Activated CD4-positive, alpha-beta T cell treated with anti-CD3 and anti-CD28 coated beads for 36 hours (primary cell): ENCODE measurements around the gene SAPCD2. TPM values are rescaled to one million over a fixed set of nuclear protein-coding genes. Genes with fewer than 3 reads are reported as not detected.

Experiments
- ATAC-seq: fragments of 200-7000 bp; cut with Tn5 transposase; one replicate; pipeline ENCODE4 v1.10.0; 2021; ENCODE audit warnings: mild to moderate bottlenecking, moderate library complexity
- CTCF ChIA-PET: fragments of 350-600 bp; sonication (Branson Sonifier 250); formaldehyde crosslinking; loops from one replicate; lab custom pipeline; 2021; ENCODE audit warnings: antibody characterized with exemption; lab: Charles Lee
- POLR2A ChIA-PET: fragments of 350-600 bp; sonication (Branson Sonifier 250); formaldehyde crosslinking; loops from one replicate; lab custom pipeline; 2021; ENCODE audit warnings: antibody characterized with exemption, inconsistent platforms; lab: Charles Lee
- DNase-seq: peaks from one replicate; pipeline ENCODE4 v3.0.0-alpha.2; 2020
- H3K27ac Mint-ChIP-seq: one replicate; pipeline ENCODE4 v1.8.0; 2021; ENCODE audit warnings: mixed read lengths
- H3K27me3 Mint-ChIP-seq: one replicate; pipeline ENCODE4 v1.8.0; 2021; ENCODE audit warnings: mixed read lengths
- H3K36me3 Mint-ChIP-seq: one replicate; pipeline ENCODE4 v1.8.0; 2021; ENCODE audit warnings: low read depth, mixed read lengths
- H3K4me1 Mint-ChIP-seq: one replicate; pipeline ENCODE4 v1.8.0; 2021; ENCODE audit warnings: mixed read lengths
- H3K4me3 Mint-ChIP-seq: one replicate; pipeline ENCODE4 v1.8.0; 2021; ENCODE audit warnings: mild to moderate bottlenecking, moderate library complexity, mixed read lengths
- H3K9me3 Mint-ChIP-seq: one replicate; pipeline ENCODE4 v1.8.0; 2021; ENCODE audit warnings: low read depth, mixed read lengths
- intact Hi-C, 2 experiments: fragments of 100-400 bp; cut with DNase I in 1 of 2; cut with micrococcal nuclease in 1 of 2; formaldehyde crosslinking; loops; one replicate each; pipeline versions ENCODE4 v1.14.2 to v1.15.1; 2022 to 2024; cut with DNase I, micrococcal nuclease
- total RNA-seq, 2 experiments: library from RNA; stranded (reverse); gene quantifications; one replicate each; pipeline ENCODE4 v1.2.3, GENCODE V29; 2021

The SAPCD2 gene
- total RNA-seq, 2 experiments from 2014 or later = 6.4 to 8.8 TPM

- Mint-ChIP-seq H3K27me3 (no peaks in the 10 kb centered on the region), H3K4me1 (peaks cover 5% of the 10 kb centered on the region), H3K4me3 (peak overlapping the region; percentile 72), H3K36me3 (peaks cover 20% of the 10 kb centered on the region), H3K27ac (no peak overlapping the region), H3K9me3 (no peaks in the 10 kb centered on the region)
- intact Hi-C loops = no loop called here
- no peak for ATAC-seq
- ChIA-PET POLR2A (interaction anchor here (0.5 kb wide), 1 partner anchor 120 kb away, joined by 3 read pairs; the partner anchor contains the start of gene PAXX), CTCF (interaction anchor here (1.2 to 1.8 kb wide), 3 partner anchors 16 to 36 kb away, joined by 3 to 5 read pairs (median 4); partner anchors contain the start of gene UAP1L1)
- no peak for DNase-seq
These were observed 42.4 kb upstream of the SAPCD2 start for GRCh38 chr9:137112564-137113384.

- Mint-ChIP-seq H3K36me3 (peaks cover 20% of the 10 kb centered on the region), H3K27ac (no peak overlapping the region), H3K27me3 (no peaks in the 10 kb centered on the region), H3K4me1 (peaks cover 5% of the 10 kb centered on the region), H3K9me3 (no peaks in the 10 kb centered on the region), H3K4me3 (no peak overlapping the region)
- ChIA-PET POLR2A (interaction anchor here (0.5 kb wide), 1 partner anchor 15 kb away, joined by 3 read pairs; no protein-coding TSS in a partner anchor), CTCF (interaction anchor here (1.6 to 1.8 kb wide), 2 partner anchors 16 to 17 kb away, joined by 4 to 5 read pairs; no protein-coding TSS in a partner anchor)
- ATAC-seq (no peak), DNase-seq (no peak)
- intact Hi-C loops = no loop called here
These were observed 41.6 kb upstream of the SAPCD2 start for GRCh38 chr9:137111788-137112563.

GRCh38 chr9:137110911-137111787, 40.8 kb upstream of the SAPCD2 start:
- intact Hi-C loops = no loop called here
- H3K9me3 Mint-ChIP-seq = no peaks in the 10 kb centered on the region
- H3K4me1 Mint-ChIP-seq = peaks cover 5% of the 10 kb centered on the region
- POLR2A ChIA-PET = interaction anchor here (0.5 to 0.6 kb wide), 2 partner anchors 15 to 19 kb away, joined by 3 to 5 read pairs; no protein-coding TSS in a partner anchor
- ATAC-seq (no peak), DNase-seq (no peak)
- peaks cover 22% of the 10 kb centered on the region for H3K36me3 Mint-ChIP-seq
- no peaks in the 10 kb centered on the region for H3K27me3 Mint-ChIP-seq
- H3K4me3 Mint-ChIP-seq = no peak overlapping the region
- CTCF ChIA-PET = interaction anchor here (1.8 kb wide), 1 partner anchor 15 kb away, joined by 5 read pairs; no protein-coding TSS in a partner anchor
- H3K27ac Mint-ChIP-seq = no peak overlapping the region

GRCh38 chr9:137110147-137110910, 40.0 kb upstream of the SAPCD2 start:
- DNase-seq = no peak
- peaks cover 22% of the 10 kb centered on the region for H3K36me3 Mint-ChIP-seq
- intact Hi-C loops = no loop called here
- ChIA-PET POLR2A (no interaction called here), CTCF (interaction anchor here (0.7 kb wide), 2 partner anchors 9 to 46 kb away, joined by 3 to 4 read pairs; no protein-coding TSS in a partner anchor)
- H3K4me3 Mint-ChIP-seq = no peak overlapping the region
- no peaks in the 10 kb centered on the region for H3K27me3 Mint-ChIP-seq
- ATAC-seq = no peak
- H3K4me1 Mint-ChIP-seq = peaks cover 5% of the 10 kb centered on the region
- no peaks in the 10 kb centered on the region for H3K9me3 Mint-ChIP-seq
- H3K27ac Mint-ChIP-seq = no peak overlapping the region

GRCh38 chr9:137109250-137110146, 39.1 kb upstream of the SAPCD2 start:
- Mint-ChIP-seq H3K4me3 (no peak overlapping the region), H3K9me3 (no peaks in the 10 kb centered on the region), H3K27ac (no peak overlapping the region), H3K36me3 (peaks cover 25% of the 10 kb centered on the region), H3K27me3 (no peaks in the 10 kb centered on the region), H3K4me1 (peaks cover 5% of the 10 kb centered on the region)
- ATAC-seq = no peak
- no peak for DNase-seq
- ChIA-PET CTCF (interaction anchor here (0.7 to 1.3 kb wide), 2 partner anchors 45 to 80 kb away, joined by 3 read pairs; no protein-coding TSS in a partner anchor), POLR2A (no interaction called here)
- intact Hi-C loops = no loop called here

- Mint-ChIP-seq H3K27ac (no peak overlapping the region), H3K27me3 (no peaks in the 10 kb centered on the region), H3K36me3 (peaks cover 25% of the 10 kb centered on the region), H3K9me3 (peaks cover 2% of the 10 kb centered on the region), H3K4me3 (no peak overlapping the region), H3K4me1 (peaks cover 5% of the 10 kb centered on the region)
- intact Hi-C loops = no loop called here
- DNase-seq (no peak), ATAC-seq (no peak)
- CTCF ChIA-PET = interaction anchor here (1.3 kb wide), 1 partner anchor 80 kb away, joined by 3 read pairs; no protein-coding TSS in a partner anchor
- POLR2A ChIA-PET = no interaction called here
These were observed 38.4 kb upstream of the SAPCD2 start for GRCh38 chr9:137108608-137109249.

- H3K36me3 Mint-ChIP-seq = peaks cover 20% of the 10 kb centered on the region
- ChIA-PET CTCF (no interaction called here), POLR2A (no interaction called here)
- H3K4me1 Mint-ChIP-seq = peaks cover 2% of the 10 kb centered on the region
- DNase-seq = no peak
- H3K27me3 Mint-ChIP-seq = no peaks in the 10 kb centered on the region
- no peak overlapping the region for H3K27ac Mint-ChIP-seq
- intact Hi-C loops = no loop called here
- ATAC-seq = no peak
- H3K9me3 Mint-ChIP-seq = peaks cover 2% of the 10 kb centered on the region
- no peak overlapping the region for H3K4me3 Mint-ChIP-seq
These were observed 37.6 kb upstream of the SAPCD2 start for GRCh38 chr9:137107982-137108381.

- intact Hi-C loops = no loop called here
- H3K9me3 Mint-ChIP-seq = peaks cover 2% of the 10 kb centered on the region
- DNase-seq = no peak
- H3K27me3 Mint-ChIP-seq = no peaks in the 10 kb centered on the region
- H3K4me3 Mint-ChIP-seq = no peak overlapping the region
- peaks cover 17% of the 10 kb centered on the region for H3K36me3 Mint-ChIP-seq
- no peak for ATAC-seq
- no peaks in the 10 kb centered on the region for H3K4me1 Mint-ChIP-seq
- ChIA-PET POLR2A (interaction anchor here (0.7 kb wide), 1 partner anchor 20 kb away, joined by 3 read pairs; the partner anchor contains the start of gene MAN1B1), CTCF (interaction anchor here (0.6 kb wide), 1 partner anchor 21 kb away, joined by 3 read pairs; the partner anchor contains the start of gene MAN1B1)
- no peak overlapping the region for H3K27ac Mint-ChIP-seq
These were observed 37.1 kb upstream of the SAPCD2 start for GRCh38 chr9:137107312-137107921.
